ENCODE data around the gene RRP1. TPM values are rescaled to one million over a fixed set of nuclear protein-coding genes. Genes with fewer than 3 reads are reported as not detected.

The RRP1 gene
- total RNA-seq, 1 experiment from 2014 or later: 76.7 TPM

GRCh38 chr21:43817157-43818086 is 28.0 kb downstream of the RRP1 start:
- H3K4me1 Mint-ChIP-seq: peaks cover 14 to 25% of the 10 kb centered on the region in 2 experiments
- H2BK120ac ChIP-seq (ENCODE audit: low read depth, low read length, poor library complexity, severe bottlenecking): no peak overlapping the region
- peaks cover 0 to 11% of the 10 kb centered on the region in 2 experiments; a peak in 4 of 5 replicates for H3K9me3 Mint-ChIP-seq
- no peak for DNase-seq
- H3K14ac ChIP-seq (ENCODE audit: insufficient read depth, low read length): no peak overlapping the region
- no peak overlapping the region for H3K27ac ChIP-seq (ENCODE audit: insufficient read length, low read depth, low read length)
- H2BK5ac ChIP-seq (ENCODE audit: insufficient read length, low read length): no peak overlapping the region
- H4K91ac ChIP-seq (ENCODE audit: insufficient read length, low read depth, low read length): no peak overlapping the region
- no peak overlapping the region for H3K4me3 Mint-ChIP-seq
- H3K36me3 Mint-ChIP-seq (ENCODE audit: insufficient read depth in 1 of 3, low read depth in 3 of 3): peaks cover 8 to 21% (median 16%) of the 10 kb centered on the region in 3 experiments; a peak in 6 of 7 replicates
- H3K18ac ChIP-seq (ENCODE audit: insufficient read length, low read depth, low read length): no peak overlapping the region
- no peak overlapping the region for H2BK20ac ChIP-seq (ENCODE audit: low read depth, low read length, poor library complexity, severe bottlenecking)
- no peaks in the 10 kb centered on the region for H3K23me2 ChIP-seq (ENCODE audit: insufficient read length, low read depth, low read length, poor library complexity, severe bottlenecking)
- no peak overlapping the region for H4K5ac ChIP-seq (ENCODE audit: insufficient read length, low read depth, low read length)
- no peaks in the 10 kb centered on the region for H3K9me3 ChIP-seq (ENCODE audit: control insufficient read depth, low read depth, low read length)
- no peaks in the 10 kb centered on the region for H3K79me2 ChIP-seq (ENCODE audit: insufficient read depth, low read length)
- H4K8ac ChIP-seq (replicated peaks; ENCODE audit: insufficient read length, low read depth, low read length): no peak overlapping the region
- no peak overlapping the region for H3T11ph ChIP-seq (ENCODE audit: low read length)
- H3K27me3 Mint-ChIP-seq (ENCODE audit: low read depth): peaks cover 3% of the 10 kb centered on the region
- no peak overlapping the region for H3K4ac ChIP-seq (ENCODE audit: low read depth, low read length)
- H3K27me3 ChIP-seq (ENCODE audit: insufficient read depth, low read length): no peaks in the 10 kb centered on the region
- no peak overlapping the region for H2AFZ ChIP-seq (ENCODE audit: low read length)
- H3K56ac ChIP-seq (ENCODE audit: insufficient read length, low read depth, low read length): no peak overlapping the region
- H4K20me1 ChIP-seq (ENCODE audit: control insufficient read depth, insufficient read depth, insufficient read length): no peaks in the 10 kb centered on the region
- TF ChIP-seq, protein P1, sequence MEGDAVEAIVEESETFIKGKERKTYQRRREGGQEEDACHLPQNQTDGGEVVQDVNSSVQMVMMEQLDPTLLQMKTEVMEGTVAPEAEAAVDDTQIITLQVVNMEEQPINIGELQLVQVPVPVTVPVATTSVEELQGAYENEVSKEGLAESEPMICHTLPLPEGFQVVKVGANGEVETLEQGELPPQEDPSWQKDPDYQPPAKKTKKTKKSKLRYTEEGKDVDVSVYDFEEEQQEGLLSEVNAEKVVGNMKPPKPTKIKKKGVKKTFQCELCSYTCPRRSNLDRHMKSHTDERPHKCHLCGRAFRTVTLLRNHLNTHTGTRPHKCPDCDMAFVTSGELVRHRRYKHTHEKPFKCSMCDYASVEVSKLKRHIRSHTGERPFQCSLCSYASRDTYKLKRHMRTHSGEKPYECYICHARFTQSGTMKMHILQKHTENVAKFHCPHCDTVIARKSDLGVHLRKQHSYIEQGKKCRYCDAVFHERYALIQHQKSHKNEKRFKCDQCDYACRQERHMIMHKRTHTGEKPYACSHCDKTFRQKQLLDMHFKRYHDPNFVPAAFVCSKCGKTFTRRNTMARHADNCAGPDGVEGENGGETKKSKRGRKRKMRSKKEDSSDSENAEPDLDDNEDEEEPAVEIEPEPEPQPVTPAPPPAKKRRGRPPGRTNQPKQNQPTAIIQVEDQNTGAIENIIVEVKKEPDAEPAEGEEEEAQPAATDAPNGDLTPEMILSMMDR (conservative IDR thresholded peaks at IDR 0.05): no peak
- H3K79me1 ChIP-seq (ENCODE audit: insufficient read depth, low read depth, low read length, poor library complexity, severe bottlenecking): no peaks in the 10 kb centered on the region
- no peak overlapping the region for H3K27ac Mint-ChIP-seq
- H3K9ac ChIP-seq (ENCODE audit: extremely low read depth, insufficient read length, low read length): no peak overlapping the region
- no peaks in the 10 kb centered on the region for H3K4me1 ChIP-seq (ENCODE audit: insufficient read depth, low read length)
- H2BK15ac ChIP-seq (ENCODE audit: low read depth, low read length): no peak overlapping the region
- H2AK5ac ChIP-seq (ENCODE audit: insufficient read length, low read length): no peak overlapping the region
- no peak overlapping the region for H3K23ac ChIP-seq (ENCODE audit: insufficient read length, low read depth, low read length)
- H2BK12ac ChIP-seq (ENCODE audit: insufficient read length, low read depth, low read length): no peak overlapping the region
- no CpG with 5 or more reads among the region's 29 CpGs for WGBS (ENCODE audit: extremely low coverage, insufficient read length, low lambda C conversion rate)
- H3K4me2 ChIP-seq (ENCODE audit: insufficient read depth, insufficient read length, low read length): no peak overlapping the region

Measured in H9 (cell line).